Measurements from ENCODE around the gene P2RY6.
A peak's percentile ranks its signal among the peaks of the same experiment; 100 is the strongest.

Gene P2RY6

GRCh38 chr11:73240190-73240781, 31.9 kb upstream of the P2RY6 start:
- H3K27ac ChIP-seq: no peak overlapping the region
- TF ChIP-seq CTCF (conservative IDR thresholded peaks at IDR 0.05): no peak

GRCh38 chr11:73241300-73241699, 30.8 kb upstream of the P2RY6 start:
- TF ChIP-seq CTCF (conservative IDR thresholded peaks at IDR 0.05): no peak
- H3K27ac ChIP-seq: no peak overlapping the region

GRCh38 chr11:73242251-73243092, 29.7 kb upstream of the P2RY6 start:
- peak overlapping the region; percentile 64; the same call in 1 of the 2 replicates for H3K27ac ChIP-seq
- TF ChIP-seq CTCF (conservative IDR thresholded peaks at IDR 0.05): peak; percentile 99

GRCh38 chr11:73243093-73243485, 29.0 kb upstream of the P2RY6 start:
- H3K27ac ChIP-seq: peak overlapping the region; percentile 64; the same call in 1 of the 2 replicates

GRCh38 chr11:73244589-73245240, 27.4 kb upstream of the P2RY6 start:
- no peak for TF ChIP-seq CTCF (conservative IDR thresholded peaks at IDR 0.05)

More at GRCh38 chr11:73243093-73243485, 29.0 kb upstream of the P2RY6 start:
- TF ChIP-seq CTCF (conservative IDR thresholded peaks at IDR 0.05): no peak

GRCh38 chr11:73245461-73245860, 26.7 kb upstream of the P2RY6 start:
- no peak for TF ChIP-seq CTCF (conservative IDR thresholded peaks at IDR 0.05)
- H3K27ac ChIP-seq: no peak overlapping the region

More at GRCh38 chr11:73244589-73245240, 27.4 kb upstream of the P2RY6 start:
- H3K27ac ChIP-seq: no peak overlapping the region

GRCh38 chr11:73246303-73246702, 25.8 kb upstream of the P2RY6 start:
- H3K27ac ChIP-seq: no peak overlapping the region
- TF ChIP-seq CTCF (conservative IDR thresholded peaks at IDR 0.05): no peak
